ENCODE data around the gene UQCC2.

The UQCC2 gene

GRCh38 chr6:33725222-33725621 is 13.7 kb upstream of the UQCC2 start:
- DNase-seq, result no peak

GRCh38 chr6:33724102-33725023 is 12.9 kb upstream of the UQCC2 start:
- no peak for DNase-seq

DNA sequence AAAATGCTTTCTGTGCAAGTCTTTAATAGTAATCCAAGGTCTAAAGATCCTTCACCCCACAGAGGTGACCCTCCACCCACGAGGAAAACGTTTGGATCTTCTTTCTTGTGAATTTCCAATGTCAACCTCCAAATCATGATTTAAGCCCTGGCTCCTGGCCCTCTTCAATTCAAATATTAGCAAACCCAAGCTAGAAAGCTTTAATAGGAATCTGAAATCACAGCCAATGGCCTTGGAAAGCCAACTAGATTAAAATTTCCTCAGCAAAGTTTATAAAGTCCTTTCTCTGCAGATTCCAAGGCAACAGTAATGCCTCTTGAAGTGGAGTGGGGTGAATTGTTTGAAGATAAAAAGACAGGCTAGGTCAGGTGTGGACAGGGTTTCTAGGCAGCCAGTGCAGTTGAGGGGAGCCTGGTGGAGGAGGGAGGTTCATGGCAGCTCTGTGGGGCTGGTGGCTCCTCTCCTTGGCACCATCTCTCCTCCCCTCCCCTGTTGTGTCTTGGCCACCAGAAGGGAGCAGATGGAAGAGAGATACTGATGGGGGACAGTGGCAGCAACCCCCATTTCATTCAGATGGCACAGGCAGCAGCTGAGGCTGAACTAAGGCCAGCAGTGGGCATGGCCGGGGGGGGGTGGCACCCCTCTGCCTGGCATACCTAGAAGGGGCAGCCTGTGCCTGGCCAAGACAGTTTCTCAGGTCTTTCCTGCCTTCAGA is 12.0 kb upstream of the UQCC2 start:
- DNase-seq, result no peak

DNA sequence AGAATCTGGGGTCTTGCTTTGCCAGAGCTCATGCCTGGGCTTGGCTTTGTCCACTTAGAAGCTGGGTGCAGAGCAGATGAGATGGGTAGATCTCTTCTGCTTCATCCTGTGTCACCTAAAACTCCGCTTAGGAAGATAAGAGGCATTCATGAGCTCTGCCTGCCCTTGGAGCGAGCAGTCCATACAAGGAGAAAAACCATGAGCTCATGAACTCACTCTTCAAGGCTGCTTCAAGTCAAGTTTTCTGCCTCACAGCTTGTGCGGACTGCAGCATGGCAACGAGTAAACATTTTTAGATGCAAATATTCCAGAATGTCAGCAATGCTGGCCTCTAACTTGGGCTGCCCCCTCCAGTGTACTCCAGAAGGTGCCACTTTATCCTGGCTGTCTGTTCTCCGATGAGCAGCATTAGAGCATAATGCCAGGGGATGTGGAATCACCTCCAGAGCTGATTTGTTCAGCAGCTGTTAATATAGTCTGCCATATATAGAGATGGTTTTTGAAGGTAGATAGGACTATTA is 10.7 kb upstream of the UQCC2 start:
- no peak for DNase-seq

DNA sequence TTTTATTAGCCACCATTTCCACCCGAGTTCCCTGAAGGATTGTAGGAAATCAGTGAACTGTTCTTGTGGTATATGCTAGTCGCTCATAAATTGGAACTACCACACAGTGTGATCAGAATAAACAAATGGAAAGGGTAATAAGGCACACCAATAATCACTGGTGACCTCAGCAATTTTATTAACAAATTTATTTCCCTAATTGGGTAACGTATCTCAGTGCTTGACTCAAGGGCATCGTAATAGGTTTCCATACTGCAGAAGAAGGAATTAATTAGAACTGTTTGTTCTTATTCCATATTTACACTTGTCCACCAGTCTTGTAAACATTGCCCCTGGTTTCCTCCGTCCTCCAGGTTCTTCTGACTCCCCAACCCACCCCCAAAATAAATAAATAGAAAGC is 10.0 kb upstream of the UQCC2 start:
- DNase-seq, result no peak

GRCh38 chr6:33720998-33721397 is 9.5 kb upstream of the UQCC2 start:
- DNase-seq, result no peak

GRCh38 chr6:33719326-33719987 is 8.0 kb upstream of the UQCC2 start:
- no peak for DNase-seq

DNA sequence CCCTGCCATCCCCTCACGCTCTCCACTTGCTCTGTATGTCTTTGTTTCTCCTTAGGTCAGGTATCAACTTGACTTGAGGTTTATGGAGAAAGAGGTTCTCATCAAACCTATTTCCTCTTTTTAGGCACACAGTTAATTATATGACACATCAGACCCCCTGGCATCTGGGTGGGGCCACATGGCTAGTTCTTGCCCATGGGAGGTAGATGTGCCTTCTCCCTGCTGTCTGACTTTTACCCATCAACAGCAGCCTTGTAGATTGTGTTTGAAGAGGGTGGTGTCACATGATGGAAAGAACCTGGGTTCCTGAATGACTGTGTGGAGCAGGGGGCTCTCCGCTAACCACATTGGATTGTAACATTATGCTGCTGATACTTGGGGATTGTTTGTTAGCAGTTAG is 7.2 kb upstream of the UQCC2 start:
- DNase-seq, result no peak

DNA sequence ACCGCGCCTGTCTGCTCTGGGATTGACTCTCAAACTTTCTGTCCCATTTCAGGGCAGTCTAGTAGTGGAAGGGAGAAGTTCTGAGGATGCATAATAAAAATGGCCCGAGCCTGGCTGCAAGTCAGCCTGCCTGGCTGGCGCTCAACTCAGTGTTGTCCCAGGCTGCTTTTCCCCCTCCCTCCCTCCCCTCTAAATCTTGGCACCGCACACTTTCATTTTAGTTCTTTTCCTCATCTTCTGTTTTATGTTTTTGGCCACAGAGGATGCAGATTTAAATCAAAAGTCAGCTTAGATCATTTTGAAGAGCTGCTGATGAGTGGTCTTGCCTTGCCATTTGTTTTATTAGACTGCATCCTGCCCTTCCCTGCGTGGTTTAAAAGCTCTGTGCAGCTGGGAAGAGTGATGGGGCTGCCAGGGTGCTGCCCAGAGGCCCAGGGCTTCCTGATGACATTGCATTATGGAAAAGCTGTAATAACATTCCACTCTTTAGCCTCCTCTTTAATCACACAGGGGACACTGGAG is 6.5 kb upstream of the UQCC2 start:
- DNase-seq, result no peak

DNA sequence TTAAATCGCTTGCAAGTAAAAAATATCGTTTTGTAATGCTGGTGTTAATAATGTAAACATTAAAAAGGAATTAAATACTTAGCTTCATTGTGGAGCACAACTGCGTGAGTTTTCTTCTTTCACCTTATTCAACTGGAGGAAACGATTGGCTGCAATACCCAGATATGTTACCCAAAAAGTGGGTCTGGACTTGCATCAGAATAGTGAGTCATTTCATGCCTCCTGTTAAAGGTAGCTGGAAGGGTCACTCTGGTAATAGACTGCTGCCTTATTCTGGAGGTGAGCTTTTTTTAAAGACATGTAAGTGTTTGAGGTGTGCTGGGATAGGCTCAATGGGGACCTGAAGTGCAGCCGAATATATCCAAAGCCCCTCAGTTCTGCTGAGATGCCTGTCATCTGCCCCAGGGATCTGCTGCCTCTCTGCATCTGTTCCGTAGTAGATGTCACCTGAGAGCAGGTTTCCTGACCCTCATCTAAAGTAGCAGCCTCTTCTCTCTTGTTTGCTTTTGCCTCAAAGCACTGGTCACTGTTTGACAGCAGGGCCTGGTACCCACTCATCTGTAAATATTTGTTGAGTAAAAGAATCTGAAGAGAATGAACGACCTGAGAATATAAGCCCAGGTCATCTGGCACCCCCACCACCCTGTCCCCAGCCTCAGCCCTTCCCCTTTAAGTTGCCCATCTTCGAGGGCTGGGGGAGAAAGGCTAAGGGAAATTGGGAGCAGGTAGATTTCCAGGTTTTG is 5.6 kb upstream of the UQCC2 start:
- DNase-seq, result no peak

- no peak for DNase-seq
These were observed 4.9 kb upstream of the UQCC2 start for GRCh38 chr6:33716379-33716778.

GRCh38 chr6:33714385-33715040 is 3.0 kb upstream of the UQCC2 start:
- DNase-seq, result no peak

DNA sequence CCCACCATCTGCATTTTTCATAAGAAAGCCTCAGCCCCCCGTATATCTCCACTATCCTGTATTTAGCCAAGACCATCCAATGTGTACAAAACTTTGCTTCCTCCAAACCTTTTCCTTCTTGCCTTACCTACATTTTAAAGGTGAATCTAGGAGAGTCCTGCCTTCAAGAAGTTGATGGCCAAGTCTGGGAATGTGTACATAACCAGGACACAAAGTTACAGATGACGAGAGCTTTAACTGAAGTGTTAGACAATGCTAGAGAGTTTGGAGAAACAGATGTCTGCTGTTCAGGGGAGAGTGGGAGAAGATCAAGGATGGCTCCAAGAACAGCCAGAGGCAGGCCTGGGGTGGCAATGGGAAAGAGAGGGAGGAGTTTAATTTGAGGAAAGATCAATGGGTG is 2.3 kb upstream of the UQCC2 start:
- no peak for DNase-seq

GRCh38 chr6:33712914-33713313 is 1.4 kb upstream of the UQCC2 start:
- no peak for DNase-seq

GRCh38 chr6:33710296-33711121 is 991 bp downstream of the UQCC2 start:
- no peak for DNase-seq

DNA sequence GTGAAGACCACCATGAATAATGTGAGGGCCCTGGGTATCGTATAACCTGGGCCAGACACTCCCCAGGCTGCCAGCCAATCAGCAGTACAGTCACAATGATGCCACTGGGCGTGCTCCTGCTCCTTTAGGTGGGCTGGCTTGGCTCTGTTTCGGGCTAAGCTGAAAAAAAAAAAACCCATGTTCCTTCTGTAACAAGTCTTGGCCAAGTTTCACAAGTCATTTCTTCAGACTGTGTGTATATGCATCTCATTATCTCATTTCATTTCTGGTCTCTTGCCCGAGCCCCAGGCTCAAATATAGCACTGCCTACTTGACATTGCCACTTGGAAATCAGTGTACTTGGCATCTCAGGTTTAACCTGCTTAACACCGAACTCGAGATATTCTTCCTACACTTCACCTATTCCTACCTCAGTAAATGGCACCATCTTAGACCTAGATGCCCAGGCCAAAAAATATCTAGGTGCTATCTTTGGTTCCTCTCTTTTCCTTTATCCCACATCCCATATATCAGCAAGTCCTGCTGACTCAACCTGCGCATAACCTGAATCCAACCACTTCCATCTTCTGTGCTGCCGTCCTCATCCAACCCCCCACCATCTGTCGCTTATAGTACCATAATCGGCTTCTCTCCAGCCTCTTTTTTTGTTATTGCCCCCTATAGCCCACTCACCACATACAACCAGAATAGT is 1.8 kb downstream of the UQCC2 start:
- no peak for DNase-seq

DNA sequence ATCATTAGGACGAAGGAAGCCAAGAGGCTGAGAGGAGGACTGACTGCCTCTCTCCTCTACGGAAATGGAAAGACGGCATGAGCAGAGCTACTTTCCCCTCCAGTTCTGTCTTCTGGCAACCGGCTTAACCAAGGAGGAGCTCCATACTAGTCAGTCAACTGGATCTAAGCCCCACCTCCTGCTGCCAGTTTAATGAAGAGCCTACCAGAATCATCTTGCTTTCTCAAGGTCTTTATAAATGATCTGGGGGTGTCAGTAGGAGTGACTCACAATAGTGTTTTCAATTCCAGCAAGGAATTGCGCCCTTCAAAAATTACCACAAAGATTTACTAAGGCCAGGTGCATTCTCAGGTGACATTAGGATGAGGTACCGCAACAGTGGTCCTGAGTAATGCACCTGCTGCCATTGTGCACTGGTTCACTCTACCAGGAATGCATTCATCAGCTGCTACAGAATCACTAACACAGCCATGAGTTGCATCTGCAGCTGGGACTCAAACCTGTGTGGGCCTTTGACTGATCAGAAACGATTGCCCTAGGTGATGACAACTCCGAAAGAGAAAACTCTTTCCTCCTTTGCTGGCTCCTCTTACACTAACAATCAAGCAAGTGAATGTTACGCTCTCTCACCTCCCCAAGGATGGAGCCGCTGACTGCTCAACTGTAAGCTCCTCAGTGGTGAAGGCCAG is 2.8 kb downstream of the UQCC2 start:
- no peak for DNase-seq

GRCh38 chr6:33707771-33708170 is 3.7 kb downstream of the UQCC2 start:
- no peak for DNase-seq

GRCh38 chr6:33705955-33706725 is 5.4 kb downstream of the UQCC2 start:
- DNase-seq, result no peak
